ENCODE data around the gene ZMPSTE24. TPM values are rescaled to one million over a fixed set of nuclear protein-coding genes. Genes with fewer than 3 reads are reported as not detected.

ZMPSTE24 gene
- total RNA-seq, 1 donor from 2014 or later, result 40.4 TPM

DNA sequence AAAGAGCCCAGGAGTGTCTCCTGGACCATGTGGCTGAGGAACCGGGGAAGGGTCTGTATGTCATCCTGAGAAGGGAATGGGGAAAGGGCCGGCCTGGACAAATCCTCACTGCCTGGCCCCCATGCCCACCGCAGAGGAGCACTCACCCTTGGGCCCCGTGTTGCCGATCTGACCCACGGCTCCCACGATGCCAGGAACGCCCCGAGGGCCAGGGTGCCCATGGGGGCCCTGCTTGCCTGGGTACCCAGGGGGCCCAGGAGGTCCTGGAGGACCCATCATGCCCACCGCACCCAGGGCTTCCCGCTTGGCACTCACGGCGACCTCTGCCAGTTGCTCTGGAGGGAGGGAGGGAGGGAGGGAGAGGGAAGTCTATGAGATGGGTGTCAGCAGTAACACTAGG is 44.4 kb downstream of the ZMPSTE24 start:
- no peak for DNase-seq (ENCODE audit: low spot score, unreplicated experiment)
- Mint-ChIP-seq H3K9me3 (ENCODE audit: low read depth) (no peaks in the 10 kb centered on the region), H3K27me3 (no peaks in the 10 kb centered on the region), H3K36me3 (ENCODE audit: insufficient read depth) (peaks cover 1% of the 10 kb centered on the region), H3K4me1 (ENCODE audit: low read depth) (peaks cover 4% of the 10 kb centered on the region), H3K27ac (no peak overlapping the region), H3K4me3 (ENCODE audit: low read depth) (no peak overlapping the region)
- TF ChIP-seq, protein P1, sequence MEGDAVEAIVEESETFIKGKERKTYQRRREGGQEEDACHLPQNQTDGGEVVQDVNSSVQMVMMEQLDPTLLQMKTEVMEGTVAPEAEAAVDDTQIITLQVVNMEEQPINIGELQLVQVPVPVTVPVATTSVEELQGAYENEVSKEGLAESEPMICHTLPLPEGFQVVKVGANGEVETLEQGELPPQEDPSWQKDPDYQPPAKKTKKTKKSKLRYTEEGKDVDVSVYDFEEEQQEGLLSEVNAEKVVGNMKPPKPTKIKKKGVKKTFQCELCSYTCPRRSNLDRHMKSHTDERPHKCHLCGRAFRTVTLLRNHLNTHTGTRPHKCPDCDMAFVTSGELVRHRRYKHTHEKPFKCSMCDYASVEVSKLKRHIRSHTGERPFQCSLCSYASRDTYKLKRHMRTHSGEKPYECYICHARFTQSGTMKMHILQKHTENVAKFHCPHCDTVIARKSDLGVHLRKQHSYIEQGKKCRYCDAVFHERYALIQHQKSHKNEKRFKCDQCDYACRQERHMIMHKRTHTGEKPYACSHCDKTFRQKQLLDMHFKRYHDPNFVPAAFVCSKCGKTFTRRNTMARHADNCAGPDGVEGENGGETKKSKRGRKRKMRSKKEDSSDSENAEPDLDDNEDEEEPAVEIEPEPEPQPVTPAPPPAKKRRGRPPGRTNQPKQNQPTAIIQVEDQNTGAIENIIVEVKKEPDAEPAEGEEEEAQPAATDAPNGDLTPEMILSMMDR (IDR thresholded peaks at IDR 0.05; ENCODE audit: unreplicated experiment), result no peak

DNA sequence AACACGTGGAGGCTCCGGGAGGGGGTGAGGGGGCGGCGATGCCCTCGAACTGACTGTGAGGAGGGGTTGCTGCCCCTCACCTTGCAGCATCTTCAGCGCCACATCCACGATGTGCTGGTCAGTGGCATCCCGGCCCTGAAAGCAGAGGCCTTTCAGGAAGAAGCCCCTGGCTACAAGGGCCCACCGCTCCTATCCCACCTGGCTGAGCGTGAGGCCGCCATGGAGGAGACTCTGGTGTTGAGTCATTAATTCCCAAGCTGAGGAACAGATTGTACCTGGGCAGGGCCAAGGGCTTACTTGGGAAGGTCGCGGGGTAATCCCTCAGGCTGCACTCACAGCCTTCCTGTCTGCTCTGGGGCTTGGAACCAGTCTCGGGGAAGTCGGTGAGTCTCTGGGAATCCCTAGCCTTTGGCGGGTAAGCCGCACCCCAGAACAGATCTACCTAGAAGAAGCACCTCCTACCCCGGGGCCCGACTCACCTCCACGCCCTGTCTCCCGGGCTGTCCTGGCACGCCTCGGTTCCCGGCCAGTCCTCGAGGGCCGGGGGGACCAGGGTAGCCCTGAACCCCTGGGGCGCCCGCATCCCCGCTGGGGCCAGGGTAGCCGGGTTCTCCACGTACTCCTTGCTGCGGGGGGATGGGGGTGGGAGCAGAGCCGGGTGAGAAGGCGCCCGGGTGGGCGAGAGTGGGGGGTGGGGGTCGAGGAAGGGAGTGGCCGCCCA is 45.2 kb downstream of the ZMPSTE24 start:
- no peaks in the 10 kb centered on the region for H3K9me3 Mint-ChIP-seq (ENCODE audit: low read depth)
- no peak overlapping the region for H3K27ac Mint-ChIP-seq
- DNase-seq (ENCODE audit: low spot score, unreplicated experiment), result no peak
- peaks cover 1% of the 10 kb centered on the region for H3K36me3 Mint-ChIP-seq (ENCODE audit: insufficient read depth)
- TF ChIP-seq, protein P1 (IDR thresholded peaks at IDR 0.05; ENCODE audit: unreplicated experiment), result no peak
- no peak overlapping the region for H3K4me3 Mint-ChIP-seq (ENCODE audit: low read depth)
- no peaks in the 10 kb centered on the region for H3K27me3 Mint-ChIP-seq
- peaks cover 4% of the 10 kb centered on the region for H3K4me1 Mint-ChIP-seq (ENCODE audit: low read depth)

DNA sequence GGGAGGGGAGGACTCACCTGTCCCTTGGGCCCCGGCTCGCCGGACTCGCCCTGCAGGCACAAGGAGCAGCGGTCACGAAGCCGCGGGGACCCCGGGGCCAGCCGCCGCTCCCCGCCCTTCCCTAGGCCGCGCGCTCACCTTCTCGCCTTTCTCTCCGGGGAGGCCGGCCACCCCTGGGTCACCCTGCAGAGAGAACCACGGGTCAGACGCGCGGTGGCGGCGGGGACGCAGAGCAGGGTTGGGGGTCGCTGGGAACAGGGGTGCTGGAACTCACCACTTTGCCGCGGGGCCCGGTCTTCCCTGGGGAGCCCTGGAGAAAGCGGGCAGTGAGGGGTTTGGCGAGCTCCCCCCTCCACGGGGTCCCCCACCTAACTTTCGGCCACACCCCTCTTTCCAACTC is 45.8 kb downstream of the ZMPSTE24 start:
- no peak overlapping the region for H3K27ac Mint-ChIP-seq
- H3K27me3 Mint-ChIP-seq, result no peaks in the 10 kb centered on the region
- TF ChIP-seq, protein P1 (IDR thresholded peaks at IDR 0.05; ENCODE audit: unreplicated experiment), result no peak
- no peak for DNase-seq (ENCODE audit: low spot score, unreplicated experiment)
- peaks cover 4% of the 10 kb centered on the region for H3K4me1 Mint-ChIP-seq (ENCODE audit: low read depth)
- H3K4me3 Mint-ChIP-seq (ENCODE audit: low read depth), result no peak overlapping the region
- peaks cover 1% of the 10 kb centered on the region for H3K36me3 Mint-ChIP-seq (ENCODE audit: insufficient read depth)
- H3K9me3 Mint-ChIP-seq (ENCODE audit: low read depth), result no peaks in the 10 kb centered on the region

DNA sequence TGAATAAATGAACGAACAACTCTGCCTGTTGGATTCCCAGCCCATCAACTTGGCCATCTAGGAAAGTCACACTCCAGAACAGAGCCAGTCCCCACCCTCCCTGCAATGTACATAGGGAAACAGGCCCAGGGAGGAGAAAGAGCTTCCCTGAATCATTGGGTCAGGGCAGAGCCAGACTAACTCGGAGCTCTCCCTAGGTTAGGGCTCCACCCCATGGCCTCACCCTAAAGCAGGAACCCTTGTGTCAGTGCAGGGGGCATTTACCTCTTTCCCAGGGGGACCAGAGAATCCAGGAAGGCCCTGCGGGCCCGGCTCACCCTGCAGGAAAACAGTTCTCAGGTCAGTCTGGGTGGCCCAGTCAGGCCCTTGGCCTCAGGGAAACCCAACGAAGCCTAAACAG is 47.4 kb downstream of the ZMPSTE24 start:
- Mint-ChIP-seq H3K4me1 (ENCODE audit: low read depth) (peaks cover 4% of the 10 kb centered on the region), H3K4me3 (ENCODE audit: low read depth) (no peak overlapping the region), H3K27ac (no peak overlapping the region), H3K36me3 (ENCODE audit: insufficient read depth) (peaks cover 1% of the 10 kb centered on the region), H3K9me3 (ENCODE audit: low read depth) (no peaks in the 10 kb centered on the region), H3K27me3 (no peaks in the 10 kb centered on the region)
- no peak for DNase-seq (ENCODE audit: low spot score, unreplicated experiment)
- TF ChIP-seq, protein P1 (IDR thresholded peaks at IDR 0.05; ENCODE audit: unreplicated experiment), result no peak

DNA sequence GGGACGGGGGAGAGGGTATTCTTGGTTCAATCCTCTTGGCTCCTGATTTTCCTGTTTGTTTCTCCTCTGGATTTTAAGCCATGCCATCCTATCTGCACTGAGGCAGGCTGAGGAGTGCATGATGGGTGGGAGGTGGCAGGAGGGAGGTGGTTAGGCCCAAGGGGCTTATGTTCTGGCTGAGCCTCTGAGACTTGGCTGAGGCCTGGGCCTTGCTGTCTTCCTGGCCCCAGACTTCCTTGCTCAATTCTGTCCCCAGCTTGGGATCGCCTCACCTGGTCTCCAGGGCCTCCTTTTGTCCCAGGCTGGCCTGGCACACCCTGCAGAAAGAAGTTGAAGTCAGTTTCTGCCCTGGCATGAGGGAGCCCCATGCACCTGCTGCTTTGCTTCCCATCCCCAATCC is 47.8 kb downstream of the ZMPSTE24 start:
- TF ChIP-seq, protein P1 (IDR thresholded peaks at IDR 0.05; ENCODE audit: unreplicated experiment), result no peak
- Mint-ChIP-seq H3K27me3 (no peaks in the 10 kb centered on the region), H3K9me3 (ENCODE audit: low read depth) (no peaks in the 10 kb centered on the region), H3K27ac (no peak overlapping the region), H3K36me3 (ENCODE audit: insufficient read depth) (peaks cover 1% of the 10 kb centered on the region), H3K4me3 (ENCODE audit: low read depth) (no peak overlapping the region), H3K4me1 (ENCODE audit: low read depth) (peaks cover 4% of the 10 kb centered on the region)
- DNase-seq (ENCODE audit: low spot score, unreplicated experiment), result no peak
